ENCODE data around the gene MCUB. TPM values are rescaled to one million over a fixed set of nuclear protein-coding genes. Genes with fewer than 3 reads are reported as not detected.
"Not testable (repeated sequence)": the region's sequence is repeated elsewhere in the genome, so short reads cannot be mapped to it uniquely, and the experiment has no call there.

The MCUB gene
- total RNA-seq, 1 donor from 2014 or later = 7.2 TPM

GRCh38 chr4:109576462-109576861 is 16.4 kb downstream of the MCUB start:
- TF ChIP-seq CTCF (IDR thresholded peaks at IDR 0.05) = no peak
- Mint-ChIP-seq H3K36me3 (ENCODE audit: low read depth) (no peaks in the 10 kb centered on the region), H3K27ac (ENCODE audit: unreplicated experiment) (no peak overlapping the region), H3K4me1 (ENCODE audit: low read depth) (no peaks in the 10 kb centered on the region), H3K9me3 (ENCODE audit: low read depth) (peaks cover 5% of the 10 kb centered on the region), H3K4me3 (ENCODE audit: unreplicated experiment) (no peak overlapping the region), H3K27me3 (ENCODE audit: low read depth) (no peaks in the 10 kb centered on the region)
- DNase-seq (ENCODE audit: low spot score) = no peak

- no peaks in the 10 kb centered on the region for H3K36me3 Mint-ChIP-seq (ENCODE audit: low read depth)
- no peak overlapping the region for H3K27ac Mint-ChIP-seq (ENCODE audit: unreplicated experiment)
Measured at GRCh38 chr4:109578846-109579245, 18.8 kb downstream of the MCUB start.

GRCh38 chr4:109579997-109580396 is 20.0 kb downstream of the MCUB start:
- H3K9me3 Mint-ChIP-seq (ENCODE audit: low read depth) = peaks cover 14% of the 10 kb centered on the region
- H3K4me3 Mint-ChIP-seq (ENCODE audit: unreplicated experiment); H3K4me1 Mint-ChIP-seq (ENCODE audit: low read depth); DNase-seq (ENCODE audit: low spot score); H3K27ac Mint-ChIP-seq (ENCODE audit: unreplicated experiment); H3K27me3 Mint-ChIP-seq (ENCODE audit: low read depth); H3K36me3 Mint-ChIP-seq (ENCODE audit: low read depth): not testable (repeated sequence)

More at GRCh38 chr4:109578846-109579245, 18.8 kb downstream of the MCUB start:
- TF ChIP-seq CTCF (IDR thresholded peaks at IDR 0.05) = no peak
- H3K4me3 Mint-ChIP-seq (ENCODE audit: unreplicated experiment) = no peak overlapping the region
- H3K27me3 Mint-ChIP-seq (ENCODE audit: low read depth) = no peaks in the 10 kb centered on the region
- H3K9me3 Mint-ChIP-seq (ENCODE audit: low read depth) = peaks cover 14% of the 10 kb centered on the region
- DNase-seq (ENCODE audit: low spot score) = no peak
- H3K4me1 Mint-ChIP-seq (ENCODE audit: low read depth) = no peaks in the 10 kb centered on the region

- Mint-ChIP-seq H3K27me3 (ENCODE audit: low read depth) (no peaks in the 10 kb centered on the region), H3K9me3 (ENCODE audit: low read depth) (peaks cover under 1% of the 10 kb centered on the region)
Measured at GRCh38 chr4:109588176-109588575, 28.1 kb downstream of the MCUB start.

GRCh38 chr4:109589119-109589518 is 29.1 kb downstream of the MCUB start:
- no peaks in the 10 kb centered on the region for H3K9me3 Mint-ChIP-seq (ENCODE audit: low read depth)
- H3K27me3 Mint-ChIP-seq (ENCODE audit: low read depth) = no peaks in the 10 kb centered on the region
- TF ChIP-seq CTCF (IDR thresholded peaks at IDR 0.05) = no peak
- no peak overlapping the region for H3K4me3 Mint-ChIP-seq (ENCODE audit: unreplicated experiment)
- H3K4me1 Mint-ChIP-seq (ENCODE audit: low read depth) = peaks cover 5% of the 10 kb centered on the region
- H3K36me3 Mint-ChIP-seq (ENCODE audit: low read depth) = peaks cover 2% of the 10 kb centered on the region
- DNase-seq (ENCODE audit: low spot score) = no peak
- H3K27ac Mint-ChIP-seq (ENCODE audit: unreplicated experiment) = no peak overlapping the region

More at GRCh38 chr4:109588176-109588575, 28.1 kb downstream of the MCUB start:
- H3K27ac Mint-ChIP-seq (ENCODE audit: unreplicated experiment) = no peak overlapping the region
- no peak for TF ChIP-seq CTCF (IDR thresholded peaks at IDR 0.05)
- H3K4me3 Mint-ChIP-seq (ENCODE audit: unreplicated experiment) = no peak overlapping the region
- H3K36me3 Mint-ChIP-seq (ENCODE audit: low read depth) = peaks cover 2% of the 10 kb centered on the region
- DNase-seq (ENCODE audit: low spot score) = no peak
- peaks cover 5% of the 10 kb centered on the region for H3K4me1 Mint-ChIP-seq (ENCODE audit: low read depth)

- Mint-ChIP-seq H3K36me3 (ENCODE audit: low read depth) (peaks cover 2% of the 10 kb centered on the region), H3K4me1 (ENCODE audit: low read depth) (peaks cover 5% of the 10 kb centered on the region), H3K27me3 (ENCODE audit: low read depth) (no peaks in the 10 kb centered on the region), H3K4me3 (ENCODE audit: unreplicated experiment) (no peak overlapping the region), H3K27ac (ENCODE audit: unreplicated experiment) (no peak overlapping the region), H3K9me3 (ENCODE audit: low read depth) (no peaks in the 10 kb centered on the region)
- DNase-seq (ENCODE audit: low spot score) = no peak
- TF ChIP-seq CTCF (IDR thresholded peaks at IDR 0.05) = no peak
Measured at GRCh38 chr4:109589605-109590004, 29.6 kb downstream of the MCUB start.
